Measurements from ENCODE around the gene NEGR1.

The NEGR1 gene

GRCh38 chr1:71464016-71464415 is 818.3 kb downstream of the NEGR1 start:
- TF ChIP-seq MYC (IDR thresholded peaks at IDR 0.05; ENCODE audit: low read depth, low read length) (no peak), POLR2A (IDR thresholded peaks at IDR 0.05; ENCODE audit: extremely low read depth, insufficient read length) (no peak), CTCF (IDR thresholded peaks at IDR 0.05; ENCODE audit: low read depth, low read length) (no peak)
- TF ChIP-seq, protein P1, sequence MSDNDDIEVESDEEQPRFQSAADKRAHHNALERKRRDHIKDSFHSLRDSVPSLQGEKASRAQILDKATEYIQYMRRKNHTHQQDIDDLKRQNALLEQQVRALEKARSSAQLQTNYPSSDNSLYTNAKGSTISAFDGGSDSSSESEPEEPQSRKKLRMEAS (IDR thresholded peaks at IDR 0.05; ENCODE audit: low read depth, low read length), result no peak
- H3K4me3 ChIP-seq (ENCODE audit: low read depth, low read length), result no peak overlapping the region
- no peak for DNase-seq (ENCODE audit: low read depth)

DNA sequence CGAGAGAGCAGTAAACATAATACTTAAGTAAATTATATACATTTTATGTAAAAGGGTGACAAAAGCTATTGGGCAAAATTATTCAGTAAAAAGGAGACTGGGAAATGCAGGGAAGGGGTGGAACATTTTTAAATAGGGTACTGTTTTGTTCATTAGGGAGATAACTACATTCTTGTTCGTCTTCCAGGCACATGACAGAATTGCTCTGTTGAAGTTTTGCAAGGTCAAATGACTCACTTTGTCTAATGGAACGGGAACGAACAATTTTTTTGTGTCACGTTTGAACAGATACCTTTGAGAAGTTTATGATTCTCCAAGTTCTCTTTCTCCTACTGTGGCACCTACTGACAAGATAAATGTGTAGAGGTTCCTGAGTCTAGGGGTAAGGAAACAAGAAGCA is 819.2 kb downstream of the NEGR1 start:
- no peak for DNase-seq (ENCODE audit: low read depth)
- TF ChIP-seq MYC (IDR thresholded peaks at IDR 0.05; ENCODE audit: low read depth, low read length), result no peak
- no peak for TF ChIP-seq CTCF (IDR thresholded peaks at IDR 0.05; ENCODE audit: low read depth, low read length)
- TF ChIP-seq POLR2A (IDR thresholded peaks at IDR 0.05; ENCODE audit: extremely low read depth, insufficient read length), result no peak
- TF ChIP-seq, protein P1 (IDR thresholded peaks at IDR 0.05; ENCODE audit: low read depth, low read length), result no peak
- H3K4me3 ChIP-seq (ENCODE audit: low read depth, low read length), result no peak overlapping the region

DNA sequence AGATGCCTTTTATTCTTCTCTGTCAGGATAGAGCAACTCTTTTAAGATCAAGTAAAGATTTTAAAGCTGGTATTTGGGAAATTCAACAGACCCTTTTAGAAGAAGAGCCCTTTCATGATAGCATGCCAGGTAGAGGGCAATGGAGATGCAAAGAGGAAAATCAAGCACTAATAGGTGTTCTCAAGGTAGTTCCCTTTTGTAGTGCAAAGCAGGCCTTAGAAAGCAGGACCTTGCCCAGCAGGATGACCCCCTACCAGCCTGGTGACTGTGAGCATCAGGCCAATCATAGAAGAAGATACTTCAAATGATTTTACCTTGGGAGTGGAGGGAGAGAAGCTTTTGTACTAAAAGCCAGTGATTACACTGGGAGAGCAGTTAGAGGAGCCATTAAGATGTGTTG is 820.1 kb downstream of the NEGR1 start:
- H3K4me3 ChIP-seq (ENCODE audit: low read depth, low read length), result no peak overlapping the region
- TF ChIP-seq, protein P1 (IDR thresholded peaks at IDR 0.05; ENCODE audit: low read depth, low read length), result no peak
- TF ChIP-seq MYC (IDR thresholded peaks at IDR 0.05; ENCODE audit: low read depth, low read length) (no peak), CTCF (IDR thresholded peaks at IDR 0.05; ENCODE audit: low read depth, low read length) (no peak), POLR2A (IDR thresholded peaks at IDR 0.05; ENCODE audit: extremely low read depth, insufficient read length) (no peak)
- DNase-seq (ENCODE audit: low read depth), result no peak

GRCh38 chr1:71461416-71461815 is 820.9 kb downstream of the NEGR1 start:
- H3K4me3 ChIP-seq (ENCODE audit: low read depth, low read length), result no peak overlapping the region
- DNase-seq (ENCODE audit: low read depth), result no peak

DNA sequence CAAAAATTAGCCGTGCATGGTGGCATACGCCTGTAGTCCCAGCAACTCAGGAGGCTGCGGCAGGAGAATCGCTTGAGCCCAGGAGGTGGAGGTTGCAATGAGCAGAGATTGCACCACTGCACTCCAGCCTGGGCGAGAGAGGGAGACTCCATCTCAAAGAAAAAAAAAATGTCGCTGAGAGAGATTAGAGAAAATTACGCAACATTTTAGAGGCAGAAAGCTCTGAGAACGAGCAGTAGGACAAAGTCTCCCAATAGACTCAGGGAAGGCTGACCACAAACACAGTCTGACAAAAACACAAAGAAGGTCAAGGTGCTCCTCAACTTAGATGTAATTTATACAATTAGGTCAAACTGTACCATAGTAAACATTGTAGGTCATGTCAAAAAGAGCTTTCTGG is 833.9 kb downstream of the NEGR1 start:
- H3K4me3 ChIP-seq (ENCODE audit: low read depth, low read length), result no peak overlapping the region
- TF ChIP-seq, protein P1 (IDR thresholded peaks at IDR 0.05; ENCODE audit: low read depth, low read length), result no peak
- no peak for DNase-seq (ENCODE audit: low read depth)

More at GRCh38 chr1:71461416-71461815, 820.9 kb downstream of the NEGR1 start:
- TF ChIP-seq, protein P1 (IDR thresholded peaks at IDR 0.05; ENCODE audit: low read depth, low read length), result no peak
- TF ChIP-seq CTCF (IDR thresholded peaks at IDR 0.05; ENCODE audit: low read depth, low read length), result no peak
- TF ChIP-seq POLR2A (IDR thresholded peaks at IDR 0.05; ENCODE audit: extremely low read depth, insufficient read length), result no peak
- TF ChIP-seq MYC (IDR thresholded peaks at IDR 0.05; ENCODE audit: low read depth, low read length), result no peak

DNA sequence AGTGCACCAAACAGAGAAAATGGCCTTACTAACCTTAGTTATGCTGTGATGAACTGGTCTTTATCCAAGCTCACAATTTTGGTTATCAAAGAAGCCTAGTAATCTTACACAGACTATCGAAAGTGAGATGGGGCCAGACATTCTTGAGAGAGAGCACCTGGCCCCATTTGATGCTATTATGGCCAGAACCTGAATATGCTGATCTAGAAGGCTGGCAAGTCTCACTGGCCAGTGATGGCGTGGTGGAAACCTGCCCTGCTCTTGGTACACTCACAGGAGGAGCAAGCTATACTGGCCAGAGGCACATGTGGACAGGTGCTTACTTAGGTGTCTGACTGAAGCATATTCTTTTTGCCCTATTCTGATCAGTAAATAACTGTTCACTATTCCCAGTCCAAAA is 843.7 kb downstream of the NEGR1 start:
- DNase-seq (ENCODE audit: low read depth), result no peak
- TF ChIP-seq MYC (IDR thresholded peaks at IDR 0.05; ENCODE audit: low read depth, low read length), result no peak
- TF ChIP-seq, protein P1 (IDR thresholded peaks at IDR 0.05; ENCODE audit: low read depth, low read length), result no peak
- no peak for TF ChIP-seq CTCF (IDR thresholded peaks at IDR 0.05; ENCODE audit: low read depth, low read length)
- no peak for TF ChIP-seq POLR2A (IDR thresholded peaks at IDR 0.05; ENCODE audit: extremely low read depth, insufficient read length)
- no peak overlapping the region for H3K4me3 ChIP-seq (ENCODE audit: low read depth, low read length)

Measured in NB4 (cell line).